ENCODE results near the gene PUM1.

The PUM1 gene

GRCh38 chr1:30997463-30998057, 68.0 kb downstream of the PUM1 start:
- TF ChIP-seq FOXP2 (optimal IDR thresholded peaks at IDR 0.05; ENCODE audit: borderline replicate concordance, extremely low read depth, extremely low read length, insufficient read depth) (no peak), REST (IDR thresholded peaks at IDR 0.05; ENCODE audit: insufficient read depth in 1 of 2, low read depth in 2 of 2, low read length in 2 of 2) (no peak), TAF1 (IDR thresholded peaks at IDR 0.05; ENCODE audit: borderline replicate concordance, insufficient read depth, low read length) (no peak), SIN3A (IDR thresholded peaks at IDR 0.05; ENCODE audit: borderline replicate concordance, insufficient read depth, low read length) (no peak), POLR2AphosphoS5 (IDR thresholded peaks at IDR 0.05; ENCODE audit: low read depth, low read length) (no peak)

- TF ChIP-seq POLR2AphosphoS5 (IDR thresholded peaks at IDR 0.05; ENCODE audit: low read depth, low read length): no peak
- no peak for TF ChIP-seq REST (IDR thresholded peaks at IDR 0.05; ENCODE audit: insufficient read depth in 1 of 2, low read depth in 2 of 2, low read length in 2 of 2)
- TF ChIP-seq SIN3A (IDR thresholded peaks at IDR 0.05; ENCODE audit: borderline replicate concordance, insufficient read depth, low read length): no peak
- no peak for TF ChIP-seq FOXP2 (optimal IDR thresholded peaks at IDR 0.05; ENCODE audit: borderline replicate concordance, extremely low read depth, extremely low read length, insufficient read depth)
Measured at GRCh38 chr1:30995990-30996612, 69.4 kb downstream of the PUM1 start.

- TF ChIP-seq FOXP2 (optimal IDR thresholded peaks at IDR 0.05; ENCODE audit: borderline replicate concordance, extremely low read depth, extremely low read length, insufficient read depth) (no peak), SIN3A (IDR thresholded peaks at IDR 0.05; ENCODE audit: borderline replicate concordance, insufficient read depth, low read length) (no peak), REST (IDR thresholded peaks at IDR 0.05; ENCODE audit: insufficient read depth in 1 of 2, low read depth in 2 of 2, low read length in 2 of 2) (no peak), TAF1 (IDR thresholded peaks at IDR 0.05; ENCODE audit: borderline replicate concordance, insufficient read depth, low read length) (no peak), POLR2AphosphoS5 (IDR thresholded peaks at IDR 0.05; ENCODE audit: low read depth, low read length) (no peak)
Measured at GRCh38 chr1:30991862-30992606, 73.5 kb downstream of the PUM1 start.

GRCh38 chr1:30990591-30990990, 74.9 kb downstream of the PUM1 start:
- TF ChIP-seq REST (IDR thresholded peaks at IDR 0.05; ENCODE audit: insufficient read depth in 1 of 2, low read depth in 2 of 2, low read length in 2 of 2) (no peak), SIN3A (IDR thresholded peaks at IDR 0.05; ENCODE audit: borderline replicate concordance, insufficient read depth, low read length) (no peak), FOXP2 (optimal IDR thresholded peaks at IDR 0.05; ENCODE audit: borderline replicate concordance, extremely low read depth, extremely low read length, insufficient read depth) (no peak), TAF1 (IDR thresholded peaks at IDR 0.05; ENCODE audit: borderline replicate concordance, insufficient read depth, low read length) (no peak), POLR2AphosphoS5 (IDR thresholded peaks at IDR 0.05; ENCODE audit: low read depth, low read length) (no peak)

Measured in PFSK-1 (cell line).